ENCODE data around the gene MYH6.
A peak's percentile ranks its signal among the peaks of the same experiment; 100 is the strongest.
"Not testable (repeated sequence)": the region's sequence is repeated elsewhere in the genome, so short reads cannot be mapped to it uniquely, and the experiment has no call there.

Gene MYH6

DNA sequence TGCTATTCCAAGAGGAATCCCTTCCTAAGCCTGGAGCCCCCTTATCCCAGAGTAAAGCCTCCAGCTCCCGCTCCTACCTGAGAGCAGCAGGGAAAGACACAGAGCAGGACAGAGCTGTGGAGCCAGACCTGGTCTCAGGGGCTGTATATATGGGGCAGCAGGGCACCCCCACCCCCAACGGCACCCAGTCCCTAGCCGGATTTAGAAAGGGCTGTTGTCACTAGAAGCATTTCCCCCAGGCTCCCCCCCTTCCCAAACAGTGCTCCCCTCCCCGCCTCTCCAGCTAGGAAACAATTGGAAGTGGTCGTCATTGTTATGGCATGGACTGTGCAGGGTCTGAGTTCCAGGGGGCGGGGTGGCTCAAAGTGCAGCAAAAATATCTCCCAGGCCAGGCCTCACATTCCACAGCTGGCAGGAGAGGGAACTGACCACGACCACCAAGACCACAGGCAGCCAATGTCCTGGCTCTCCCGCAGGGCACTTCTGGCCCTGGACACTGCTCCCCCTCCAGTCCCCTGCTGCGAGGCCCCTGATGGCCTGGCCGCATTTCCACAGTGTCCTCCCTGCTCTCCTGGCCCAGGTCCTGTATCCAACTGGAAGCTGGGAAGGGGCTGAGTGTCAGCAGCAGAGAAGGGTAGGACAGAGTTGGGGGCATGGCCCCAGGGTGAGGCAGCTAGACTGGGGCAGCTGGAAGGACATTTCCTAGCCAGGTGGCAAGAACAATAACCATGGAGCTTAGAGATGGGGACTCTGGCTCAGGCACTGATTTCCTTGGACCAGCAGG is 27.7 kb upstream of the MYH6 start, which contains the start of gene MYH7:
TSS of gene MYH7 (minus strand) at position 118 of the 784 bp plus-strand sequence. CDS start 1,928 bp downstream, outside the sequence.
- DNase-seq (ENCODE audit: low spot score), result peak; percentile 54

- DNase-seq (ENCODE audit: low spot score), result peak; percentile 24
Observed at GRCh38 chr14:23434488-23435222, 26.6 kb upstream of the MYH6 start.

DNA sequence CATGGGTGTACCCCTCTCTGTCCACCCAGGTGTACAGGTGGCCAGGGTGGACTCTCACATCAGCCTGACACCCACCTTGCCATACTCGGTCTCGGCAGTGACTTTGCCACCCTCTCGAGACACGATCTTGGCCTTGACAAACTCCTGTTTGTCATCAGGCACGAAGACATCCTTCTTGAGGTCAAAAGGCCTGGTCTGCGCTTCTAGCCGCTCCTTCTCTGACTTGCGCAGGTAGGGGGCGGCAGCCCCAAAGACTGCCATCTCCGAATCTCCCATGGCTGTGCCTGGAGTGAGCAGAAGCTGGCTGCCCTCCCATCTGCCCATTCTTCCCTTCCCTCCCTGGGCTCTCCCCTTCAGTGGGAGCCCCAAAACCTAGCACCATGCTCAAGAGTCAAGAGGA is 25.4 kb upstream of the MYH6 start:
- peak; percentile 41 for DNase-seq (ENCODE audit: low spot score)

GRCh38 chr14:23432946-23433345 is 24.9 kb upstream of the MYH6 start:
- DNase-seq (ENCODE audit: low spot score), result peak; percentile 25

- no peak for DNase-seq (ENCODE audit: low spot score)
Observed at GRCh38 chr14:23432102-23432925, 24.2 kb upstream of the MYH6 start.

DNA sequence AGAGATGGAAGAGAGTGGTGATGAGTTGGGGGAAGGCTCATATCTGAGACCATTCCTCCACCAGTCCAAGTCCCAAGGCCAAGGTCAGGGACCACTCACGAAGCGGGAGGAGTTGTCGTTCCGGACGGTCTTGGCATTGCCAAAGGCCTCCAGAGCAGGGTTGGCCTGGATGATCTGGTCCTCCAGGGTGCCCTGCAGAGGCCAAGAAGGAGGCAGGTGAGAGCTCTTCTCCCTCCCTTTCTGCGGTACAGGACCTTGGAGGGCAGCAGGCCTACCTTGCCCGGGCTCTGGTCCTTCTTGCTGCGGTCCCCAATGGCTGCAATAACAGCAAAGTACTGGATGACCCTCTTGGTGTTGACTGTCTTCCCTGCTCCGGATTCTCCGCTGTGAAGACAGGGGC is 23.4 kb upstream of the MYH6 start:
- DNase-seq (ENCODE audit: low spot score), result no peak

DNA sequence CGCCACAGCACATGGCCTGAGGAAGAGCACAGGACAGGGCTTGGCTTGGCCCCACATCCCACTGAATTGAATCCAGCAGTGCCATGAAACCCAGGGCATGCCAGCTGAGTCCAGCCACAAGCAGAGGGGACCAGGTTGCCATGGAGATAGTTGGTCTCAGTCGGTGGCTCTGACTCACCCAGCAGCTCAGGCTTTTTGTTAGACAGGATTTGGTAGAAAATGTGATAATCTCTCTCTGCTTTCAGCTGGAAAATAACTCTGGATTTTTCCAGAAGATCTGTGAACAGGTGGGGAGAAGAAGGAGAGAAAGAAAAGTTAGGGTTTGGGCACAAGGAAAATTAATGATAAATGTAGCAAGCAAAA is 22.6 kb upstream of the MYH6 start:
- DNase-seq (ENCODE audit: low spot score), result peak; percentile 59

GRCh38 chr14:23430016-23430722 is 22.1 kb upstream of the MYH6 start:
- no peak for DNase-seq (ENCODE audit: low spot score)

- DNase-seq (ENCODE audit: low spot score), result no peak
Observed at GRCh38 chr14:23428686-23429495, 20.8 kb upstream of the MYH6 start.

DNA sequence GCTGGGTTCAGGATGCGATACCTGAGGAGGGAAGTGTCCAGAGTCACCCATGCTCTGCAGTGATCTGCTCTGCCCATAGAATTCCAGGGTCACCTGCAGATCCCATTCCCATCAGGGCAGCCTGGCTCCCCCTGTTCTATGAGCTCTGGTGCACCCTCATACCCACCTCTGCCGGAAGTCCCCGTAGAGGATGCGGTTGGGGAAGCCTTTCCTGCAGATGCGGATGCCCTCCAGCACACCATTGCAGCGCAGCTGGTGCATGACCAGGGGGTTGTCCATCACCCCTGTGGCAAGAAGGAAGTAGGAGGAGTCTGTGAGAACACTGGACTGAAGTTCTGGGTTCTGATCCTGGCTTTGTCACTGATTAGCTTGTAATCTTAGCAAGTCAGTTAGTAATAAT is 17.7 kb upstream of the MYH6 start:
- not testable (repeated sequence) for DNase-seq (ENCODE audit: low spot score)

GRCh38 chr14:23425169-23425568 is 17.1 kb upstream of the MYH6 start:
- no peak for DNase-seq (ENCODE audit: low spot score)

- DNase-seq (ENCODE audit: low spot score), result no peak
Observed at GRCh38 chr14:23423657-23424056, 15.6 kb upstream of the MYH6 start.

DNA sequence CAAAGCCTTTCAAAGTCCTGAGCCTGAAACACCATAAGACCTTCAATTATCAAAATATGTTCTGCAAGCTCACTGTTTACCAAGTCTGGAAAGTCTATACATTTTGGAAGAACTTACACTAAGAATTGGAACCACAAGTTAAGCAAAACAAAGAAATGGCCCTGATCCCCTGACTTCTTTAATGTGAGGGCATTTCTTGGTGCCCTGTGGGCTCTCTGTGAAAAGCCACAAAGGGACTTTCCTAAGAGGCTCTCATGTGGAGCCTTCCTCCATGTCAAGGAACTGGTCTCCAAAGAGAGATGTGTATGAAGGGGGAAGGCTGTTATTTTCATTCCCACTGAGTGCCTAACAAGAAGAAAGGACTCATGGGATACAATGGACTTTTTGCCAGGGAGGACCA is 13.5 kb upstream of the MYH6 start:
- DNase-seq (ENCODE audit: low spot score), result no peak

GRCh38 chr14:23419646-23420045 is 11.6 kb upstream of the MYH6 start:
- DNase-seq (ENCODE audit: low spot score), result not testable (repeated sequence)

- no peak for DNase-seq (ENCODE audit: low spot score)
Observed at GRCh38 chr14:23418021-23418420, 9.9 kb upstream of the MYH6 start.

DNA sequence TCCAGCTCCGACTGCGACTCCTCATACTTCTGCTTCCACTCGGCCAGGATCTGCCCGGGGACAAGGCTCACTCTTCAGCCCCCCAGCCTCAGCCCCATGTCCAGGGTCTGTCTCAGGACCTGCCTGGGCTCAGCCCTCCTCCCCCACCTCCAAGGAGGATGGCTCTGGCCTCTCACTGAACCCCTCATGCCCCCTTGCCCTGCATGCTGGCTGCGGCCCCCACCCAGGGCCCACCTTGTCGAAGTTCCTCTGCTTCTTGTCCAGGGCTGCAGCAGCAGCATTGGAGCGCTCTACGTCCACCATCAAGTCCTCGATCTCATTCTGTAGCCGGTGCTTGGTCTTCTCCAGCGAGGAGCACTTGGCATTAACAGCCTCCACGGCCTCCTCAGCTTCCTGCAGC is 9.2 kb upstream of the MYH6 start:
- not testable (repeated sequence) for DNase-seq (ENCODE audit: low spot score)

GRCh38 chr14:23416801-23417200 is 8.7 kb upstream of the MYH6 start:
- no peak for DNase-seq (ENCODE audit: low spot score)

DNA sequence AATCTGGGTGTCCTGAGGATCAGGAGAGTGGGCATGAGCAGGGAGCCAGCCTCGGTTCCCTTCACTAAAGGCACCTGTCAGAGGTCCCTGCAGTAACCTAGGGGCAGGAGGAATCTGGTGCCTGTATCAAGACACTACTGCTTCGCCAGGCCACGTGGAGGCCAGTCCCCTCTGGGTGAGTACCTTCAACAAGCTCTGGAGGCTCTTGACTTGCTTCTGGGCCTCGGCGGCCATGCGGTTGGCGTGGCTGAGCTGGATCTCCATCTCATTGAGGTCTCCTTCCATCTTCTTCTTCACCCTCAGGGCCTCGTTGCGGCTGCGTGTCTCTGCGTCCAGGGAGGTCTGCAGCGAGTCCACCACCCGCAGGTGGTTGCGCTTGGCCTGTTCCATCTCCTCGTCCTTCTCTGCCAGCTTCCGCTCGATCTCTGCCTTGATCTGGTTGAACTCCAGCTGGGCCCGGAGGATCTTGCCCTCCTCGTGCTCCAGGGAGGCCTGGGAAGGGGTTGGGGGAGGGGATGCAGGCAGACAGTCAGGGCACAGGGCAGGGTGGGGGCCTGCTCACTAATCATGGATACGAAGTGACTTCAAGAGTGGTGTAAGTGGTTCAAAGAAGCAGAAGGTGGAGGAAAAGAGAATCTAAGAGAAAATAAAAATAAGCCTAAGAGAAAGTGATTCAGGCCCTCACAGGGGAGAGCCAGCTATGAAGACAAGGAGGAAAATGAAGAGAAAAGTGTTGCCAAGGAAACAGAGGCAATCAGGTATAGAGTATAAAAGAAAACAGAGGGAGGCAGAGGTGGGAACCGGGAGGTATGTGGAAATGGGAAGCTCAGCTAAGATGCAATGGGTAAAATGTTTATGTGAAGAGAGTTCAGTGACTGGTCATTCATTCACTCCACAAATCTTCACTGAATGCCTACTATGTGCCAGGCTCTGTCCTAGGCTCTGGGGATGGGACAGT is 8.0 kb upstream of the MYH6 start:
- no peak for DNase-seq (ENCODE audit: low spot score)

DNA sequence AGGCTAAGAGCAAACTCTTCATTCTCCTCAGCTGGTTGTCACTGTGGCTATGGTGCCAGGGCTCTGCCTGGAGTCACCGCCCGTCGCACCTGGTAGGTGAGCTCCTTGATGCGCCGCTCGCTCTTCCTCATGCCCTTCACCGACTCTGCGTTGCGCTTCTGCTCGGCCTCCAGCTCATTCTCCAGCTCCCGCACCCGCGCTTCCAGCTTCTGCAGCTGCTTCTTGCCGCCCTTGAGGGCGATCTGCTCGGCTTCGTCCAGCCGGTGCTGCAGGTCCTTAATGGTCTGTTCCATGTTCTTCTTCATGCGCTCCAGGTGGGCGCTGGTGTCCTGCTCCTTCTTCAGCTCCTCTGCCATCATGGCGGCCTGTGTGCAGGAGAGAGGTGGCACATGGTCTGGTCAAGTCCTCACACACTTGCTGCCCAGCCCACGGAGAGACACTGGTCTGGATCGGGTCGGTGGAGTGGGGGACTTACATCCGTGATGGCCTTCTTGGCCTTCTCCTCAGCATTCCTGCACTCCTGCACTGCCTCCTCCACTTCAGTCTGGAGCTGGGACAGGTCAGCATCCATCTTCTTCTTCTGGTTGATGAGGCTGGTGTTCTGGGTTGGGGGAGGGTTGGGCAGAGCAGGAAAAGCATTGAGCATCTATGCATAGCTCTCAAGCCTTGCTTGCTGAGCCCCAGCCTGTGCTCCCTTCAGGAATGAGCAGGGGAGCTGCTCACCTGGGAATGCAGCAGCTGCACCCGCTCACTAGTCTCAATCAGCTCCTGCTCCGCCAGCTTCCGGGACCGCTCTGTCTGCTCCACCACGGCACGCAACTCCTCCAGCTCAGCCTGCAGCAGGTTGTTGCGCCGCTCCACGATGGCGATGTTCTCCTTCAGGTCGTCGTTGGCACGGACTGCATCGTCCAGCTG is 7.1 kb upstream of the MYH6 start:
- DNase-seq (ENCODE audit: low spot score), result no peak

Measured in ecto neural progenitor cell (in vitro differentiated cells).